IPS-11a (cell line): ENCODE results near the gene CST7.
"Not testable (repeated sequence)": the region's sequence is repeated elsewhere in the genome, so short reads cannot be mapped to it uniquely, and the experiment has no call there.

Source experiments
- H3K4me3 ChIP-seq: one replicate; pipeline ENCODE4 v1.5.1; 2013; ENCODE audit warnings: low read depth, low read length, control low read depth

Gene CST7

GRCh38 chr20:24929867-24930723 is 19.0 kb upstream of the CST7 start:
- H3K4me3 ChIP-seq: not testable (repeated sequence)

- not testable (repeated sequence) for H3K4me3 ChIP-seq
These were observed 18.1 kb upstream of the CST7 start for GRCh38 chr20:24930724-24931688.

GRCh38 chr20:24931893-24932292 is 17.2 kb upstream of the CST7 start:
- not testable (repeated sequence) for H3K4me3 ChIP-seq

DNA sequence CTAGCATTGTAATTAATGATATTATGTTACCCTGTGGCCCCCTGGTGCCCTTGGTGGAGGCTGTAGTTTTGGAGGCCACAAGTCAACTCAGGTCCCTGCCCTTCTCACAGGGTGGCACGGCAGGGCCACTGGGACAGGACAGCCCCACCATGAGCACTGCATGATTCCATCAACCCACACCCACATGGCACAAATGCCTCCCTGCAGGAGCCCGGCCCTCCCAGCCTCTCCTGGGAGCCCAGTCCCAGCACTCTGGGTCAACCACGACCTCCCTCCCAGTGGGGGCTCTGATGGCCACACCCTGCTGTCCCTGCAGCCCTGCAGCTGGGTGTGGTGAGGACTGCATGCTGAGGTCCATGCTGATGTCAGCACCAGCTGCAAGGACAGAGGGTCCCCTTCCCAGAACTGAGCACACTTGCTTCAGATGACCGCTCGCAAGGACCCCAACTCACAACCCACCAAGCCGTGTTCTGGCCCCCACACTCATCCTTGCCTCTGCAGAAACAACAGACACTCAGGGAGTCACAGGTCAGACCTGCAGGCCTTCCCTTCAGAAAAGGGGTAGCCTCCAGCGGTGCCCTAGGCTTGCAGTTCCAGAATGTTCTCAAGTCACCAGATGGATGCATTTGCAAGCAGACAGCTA is 15.7 kb upstream of the CST7 start:
- H3K4me3 ChIP-seq: no peak overlapping the region

- H3K4me3 ChIP-seq: no peak overlapping the region
These were observed 14.9 kb upstream of the CST7 start for GRCh38 chr20:24934101-24934661.

- no peak overlapping the region for H3K4me3 ChIP-seq
These were observed 14.4 kb upstream of the CST7 start for GRCh38 chr20:24934716-24935115.

DNA sequence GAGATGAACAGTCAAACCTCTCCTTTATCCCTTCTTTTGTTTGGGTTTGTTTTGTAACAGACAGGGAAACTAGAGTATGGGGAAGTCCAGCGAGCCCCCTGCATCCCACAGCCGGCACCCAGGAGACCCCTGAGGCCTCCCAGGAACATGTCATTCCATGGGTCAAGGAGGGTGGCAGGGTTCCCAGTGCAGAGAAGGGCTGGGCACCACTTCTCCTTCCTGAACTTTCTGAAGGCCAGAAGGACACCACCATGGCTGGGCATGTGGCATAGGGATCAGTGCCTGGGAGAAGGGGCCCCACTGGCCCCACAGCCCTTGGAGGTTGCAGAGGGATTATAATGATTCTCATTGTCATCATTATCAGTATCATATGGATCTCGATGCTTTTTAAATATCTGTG is 13.9 kb upstream of the CST7 start:
- no peak overlapping the region for H3K4me3 ChIP-seq

DNA sequence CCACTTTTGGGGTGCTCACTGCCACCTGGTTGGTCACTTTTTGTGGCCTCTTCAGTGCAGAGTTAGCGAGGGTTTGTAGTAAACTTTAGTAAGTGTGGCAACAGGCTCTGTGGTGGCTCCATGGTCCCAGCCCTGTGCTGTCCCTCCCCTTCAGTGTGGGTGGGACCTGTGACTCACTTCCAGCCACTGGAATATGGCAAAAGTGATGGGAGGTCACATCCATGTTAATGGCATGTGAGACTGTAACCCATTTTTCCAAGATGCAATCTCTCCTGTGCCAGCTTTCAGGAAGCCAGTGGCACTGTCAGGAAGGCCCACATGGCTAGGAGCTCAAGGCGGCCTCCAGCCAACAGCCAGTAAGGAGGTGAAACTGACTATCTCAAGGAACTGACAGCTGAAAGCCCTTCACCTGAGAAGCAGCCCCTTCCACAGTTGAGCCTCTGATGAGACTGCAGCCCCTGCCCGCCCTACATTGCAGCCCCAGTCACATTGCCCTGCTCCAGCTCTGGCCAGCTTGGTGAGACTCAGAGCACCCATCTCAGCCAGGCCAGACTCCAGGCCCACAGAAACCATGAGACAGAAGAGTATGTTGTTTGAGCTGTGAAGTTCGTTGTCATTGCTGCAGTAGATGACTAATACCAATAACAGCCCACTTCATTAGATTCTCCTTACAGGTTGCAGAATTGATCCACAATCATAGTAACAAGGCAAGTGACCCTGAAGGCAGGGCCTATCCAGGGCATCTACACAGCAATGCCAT is 13.1 kb upstream of the CST7 start:
- H3K4me3 ChIP-seq: no peak overlapping the region

DNA sequence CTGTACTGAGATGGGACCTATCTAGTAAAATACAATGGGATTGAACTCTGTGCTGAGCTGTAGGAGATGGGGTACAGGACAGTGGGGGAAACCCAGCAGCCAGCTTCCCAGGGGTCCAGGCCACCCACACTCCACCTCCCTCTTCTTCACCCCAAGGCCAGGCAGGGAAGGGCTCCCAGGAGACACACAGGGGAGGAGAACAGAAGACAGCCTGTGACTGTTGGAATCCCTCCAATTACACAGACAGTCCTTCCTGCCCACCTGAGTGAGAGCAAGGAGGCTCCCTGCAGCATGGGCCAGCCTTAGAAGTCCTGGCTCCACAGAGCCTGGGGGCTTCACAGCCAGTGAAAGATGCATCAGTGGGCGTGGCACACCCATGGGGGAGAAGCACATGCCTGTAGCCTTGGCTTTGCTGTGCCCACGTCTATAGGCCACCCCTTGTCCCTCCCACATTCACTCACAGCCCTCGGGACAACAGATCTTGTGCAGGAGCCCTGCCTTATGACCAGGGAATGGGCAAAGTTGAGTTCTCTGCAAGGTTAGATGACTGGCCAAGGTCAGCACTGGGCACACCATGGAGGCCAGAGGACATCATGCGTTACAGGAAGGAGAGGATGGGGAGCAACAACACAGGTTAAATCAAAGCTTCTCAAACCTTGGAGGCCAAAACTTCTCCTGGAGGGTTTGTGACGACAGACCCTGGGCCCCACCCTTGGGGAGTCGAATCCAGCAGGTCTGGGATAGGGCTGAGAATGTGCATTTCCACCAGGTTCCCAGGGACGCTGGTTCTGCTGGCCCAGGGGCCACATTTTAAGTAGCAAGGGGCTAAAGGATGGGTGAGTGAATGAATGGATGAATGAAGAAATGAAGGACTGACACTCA is 12.3 kb upstream of the CST7 start:
- no peak overlapping the region for H3K4me3 ChIP-seq

- H3K4me3 ChIP-seq: no peak overlapping the region
These were observed 11.5 kb upstream of the CST7 start for GRCh38 chr20:24937579-24937978.

DNA sequence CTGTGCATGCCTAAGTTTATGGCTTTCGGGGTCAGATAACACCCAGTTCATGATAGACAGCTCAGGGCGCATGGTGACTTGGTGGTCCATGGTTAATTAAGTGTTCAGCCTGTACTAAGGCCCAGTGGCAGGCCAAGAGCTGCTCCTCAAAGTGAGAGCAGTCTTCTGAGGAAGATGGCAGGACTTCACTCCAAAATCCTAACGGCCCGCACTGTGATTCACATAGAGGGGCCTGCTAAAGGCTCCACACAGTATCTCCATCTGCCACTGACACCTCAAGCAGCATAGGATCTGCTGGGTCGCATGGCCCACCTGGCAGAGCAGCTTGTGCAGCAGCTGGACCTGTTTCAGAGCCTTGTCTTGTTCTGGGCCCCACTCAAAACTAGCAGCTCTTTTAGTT is 10.6 kb upstream of the CST7 start:
- H3K4me3 ChIP-seq: no peak overlapping the region

- H3K4me3 ChIP-seq: no peak overlapping the region
These were observed 10.0 kb upstream of the CST7 start for GRCh38 chr20:24939036-24939435.

DNA sequence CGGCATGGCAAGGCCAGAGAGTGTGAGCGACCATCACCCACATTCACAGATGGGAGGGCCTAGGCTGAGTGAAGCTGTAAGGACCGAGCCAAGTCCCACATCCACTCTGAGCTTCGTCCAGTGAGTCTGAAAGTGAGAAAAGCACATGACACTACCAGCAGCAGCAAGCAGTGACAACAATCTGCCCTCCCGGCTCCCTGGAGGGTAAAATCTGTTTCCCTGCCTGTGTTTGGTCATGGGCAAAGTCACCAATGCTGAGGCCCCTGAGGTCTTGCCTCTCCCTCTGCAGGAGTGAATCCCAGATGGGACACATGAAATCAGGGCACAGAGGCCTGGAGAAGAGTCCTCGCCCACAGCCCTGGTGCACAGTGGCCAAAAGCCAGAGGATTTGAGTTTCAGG is 6.4 kb upstream of the CST7 start:
- H3K4me3 ChIP-seq: no peak overlapping the region

GRCh38 chr20:24943196-24943595 is 5.9 kb upstream of the CST7 start:
- H3K4me3 ChIP-seq: no peak overlapping the region

DNA sequence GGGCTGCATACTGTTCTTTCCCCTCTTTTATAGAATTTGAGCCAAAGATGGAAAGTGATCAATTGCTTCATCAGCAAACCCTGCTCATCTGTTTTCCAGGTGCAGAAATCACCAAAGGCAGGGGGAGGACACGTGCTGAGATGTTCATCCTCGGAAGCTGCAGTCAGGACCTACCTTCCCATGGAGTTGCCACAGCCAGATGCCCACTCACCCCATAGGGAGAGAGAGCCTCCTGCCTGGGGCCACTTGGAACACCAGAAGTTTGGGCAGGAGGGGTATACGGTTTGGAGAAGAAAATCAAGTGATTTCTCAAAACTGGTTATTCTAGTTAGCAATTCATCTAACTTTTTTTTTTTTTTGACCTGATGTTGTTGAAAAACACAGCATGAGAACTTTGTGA is 5.3 kb upstream of the CST7 start:
- no peak overlapping the region for H3K4me3 ChIP-seq

DNA sequence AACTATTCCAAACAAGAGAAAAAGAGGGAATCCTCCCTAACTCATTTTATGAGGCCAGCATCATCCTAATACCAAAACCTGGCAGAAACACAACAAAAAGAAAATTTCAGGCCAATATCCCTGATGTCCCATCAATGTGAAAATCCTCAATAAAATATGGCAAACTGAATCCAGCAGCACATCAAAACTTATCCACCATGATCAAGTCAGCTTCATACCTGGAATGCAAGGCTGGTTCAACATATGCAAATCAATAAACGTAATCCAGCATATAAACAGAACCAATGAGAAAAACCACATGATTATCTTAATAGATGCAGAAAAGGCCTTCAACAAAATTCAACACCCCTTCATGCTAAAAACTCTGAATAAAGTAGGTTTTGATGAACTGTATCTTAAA is 2.7 kb upstream of the CST7 start:
- H3K4me3 ChIP-seq: not testable (repeated sequence)

DNA sequence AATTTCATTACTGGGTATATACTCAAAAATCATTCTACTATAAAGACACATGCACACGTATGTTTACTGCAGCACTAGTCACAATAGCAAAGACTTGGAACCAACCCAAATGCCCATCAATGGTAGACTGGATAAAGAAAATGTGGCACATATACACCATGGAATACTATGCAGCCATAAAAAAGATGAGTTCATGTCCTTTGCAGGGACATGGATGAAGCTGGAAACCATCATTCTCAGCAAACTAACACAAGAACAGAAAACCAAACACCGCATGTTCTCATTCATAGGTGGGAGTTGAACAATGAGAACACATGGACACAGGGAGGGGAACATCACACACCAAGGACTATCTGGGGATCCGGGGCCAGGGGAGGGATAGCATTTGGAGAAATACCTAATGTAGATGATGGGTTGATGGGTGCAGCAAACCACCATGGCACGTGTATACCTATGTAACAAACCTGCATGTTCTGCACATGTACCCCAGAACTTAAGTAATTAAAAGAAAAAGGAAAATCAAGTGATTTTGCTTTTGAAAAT is 602 bp upstream of the CST7 start:
- H3K4me3 ChIP-seq: not testable (repeated sequence)

DNA sequence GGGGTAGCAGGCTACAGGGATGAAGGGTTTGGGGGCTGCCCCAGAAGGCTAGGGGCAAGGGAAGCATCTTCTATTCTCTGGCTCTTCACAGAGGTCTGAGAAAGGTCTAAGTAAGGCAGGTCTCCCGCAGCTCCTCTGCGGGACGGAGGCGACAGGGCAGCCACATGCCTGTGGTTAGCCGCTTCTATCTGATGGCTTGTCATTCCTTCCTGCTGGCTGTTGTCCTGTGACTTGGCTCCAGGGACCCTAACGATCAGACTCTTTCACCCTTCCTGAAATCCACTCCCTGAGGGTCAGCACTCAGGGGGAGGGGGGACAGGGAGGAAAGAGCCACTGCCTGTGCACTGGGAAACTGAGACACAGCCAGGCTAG is 673 bp downstream of the CST7 start:
- H3K4me3 ChIP-seq: no peak overlapping the region

DNA sequence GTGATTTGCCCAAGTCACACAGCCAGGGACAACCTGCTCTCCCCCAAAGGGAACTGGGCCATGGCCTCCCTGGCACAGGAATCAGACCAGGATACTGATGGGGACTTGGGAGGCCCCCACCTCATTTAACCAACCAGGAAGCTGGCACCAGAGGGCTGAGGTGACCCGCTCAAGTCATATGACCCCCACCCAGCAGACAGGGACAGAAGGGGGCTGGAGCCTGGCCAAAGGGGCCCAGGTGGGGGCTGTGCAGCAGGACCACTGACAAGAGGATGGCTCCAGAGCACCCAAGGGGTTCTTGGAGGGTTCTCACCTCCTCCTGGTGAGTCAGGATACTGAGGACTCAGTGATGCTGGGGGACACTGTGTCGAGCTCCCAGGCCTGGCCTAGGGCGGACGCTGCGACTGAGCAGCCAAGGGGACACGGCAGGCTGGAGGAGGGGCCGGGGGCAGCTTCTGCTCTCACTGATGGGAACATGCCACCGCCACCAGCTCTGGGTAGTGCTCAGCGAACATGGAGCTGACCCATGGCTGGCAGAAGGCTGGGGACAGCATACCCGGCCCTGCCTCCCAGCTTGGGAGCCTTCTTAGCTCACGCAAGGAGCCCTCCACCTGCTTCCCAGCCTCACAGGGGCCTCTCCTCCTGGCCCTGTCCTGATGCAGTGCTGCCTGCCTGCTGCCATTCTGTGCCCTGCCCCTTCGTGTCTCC is 1.2 kb downstream of the CST7 start:
- H3K4me3 ChIP-seq: no peak overlapping the region
